ENCODE data around the gene TXNRD3.

The TXNRD3 gene

GRCh38 chr3:126671521-126671920 lies 16.6 kb upstream of the TXNRD3 start:
- no peak for DNase-seq

GRCh38 chr3:126668450-126669401 lies 13.8 kb upstream of the TXNRD3 start:
- DNase-seq: no peak

- DNase-seq: no peak
Measured at GRCh38 chr3:126667631-126668449, 12.9 kb upstream of the TXNRD3 start.

GRCh38 chr3:126666658-126667528 lies 12.0 kb upstream of the TXNRD3 start:
- DNase-seq: no peak

- DNase-seq: no peak
Measured at GRCh38 chr3:126665959-126666657, 11.2 kb upstream of the TXNRD3 start.

- no peak for DNase-seq
Measured at GRCh38 chr3:126665221-126665936, 10.5 kb upstream of the TXNRD3 start.

- DNase-seq: no peak
Measured at GRCh38 chr3:126664591-126665214, 9.8 kb upstream of the TXNRD3 start.

- no peak for DNase-seq
Measured at GRCh38 chr3:126663750-126664149, 8.8 kb upstream of the TXNRD3 start.

- DNase-seq: no peak
Measured at GRCh38 chr3:126663257-126663656, 8.3 kb upstream of the TXNRD3 start.

- no peak for DNase-seq
Measured at GRCh38 chr3:126661532-126662364, 6.8 kb upstream of the TXNRD3 start.

GRCh38 chr3:126659915-126660886 lies 5.3 kb upstream of the TXNRD3 start:
- DNase-seq: no peak

- DNase-seq: no peak
Measured at GRCh38 chr3:126658584-126658983, 3.7 kb upstream of the TXNRD3 start.

GRCh38 chr3:126657901-126658300 lies 3.0 kb upstream of the TXNRD3 start:
- DNase-seq: no peak

GRCh38 chr3:126656371-126657134 lies 1.6 kb upstream of the TXNRD3 start:
- no peak for DNase-seq

- no peak for DNase-seq
Measured at GRCh38 chr3:126655887-126656286, 963 bp upstream of the TXNRD3 start.

GRCh38 chr3:126649556-126650092 lies 5.3 kb downstream of the TXNRD3 start:
- DNase-seq: no peak

- no peak for DNase-seq
Measured at GRCh38 chr3:126646674-126647073, 8.2 kb downstream of the TXNRD3 start.

GRCh38 chr3:126644615-126645014 lies 10.3 kb downstream of the TXNRD3 start:
- no peak for DNase-seq
